Keratinocyte (primary cell): ENCODE results near the gene STRAP. TPM values are rescaled to one million over a fixed set of nuclear protein-coding genes. Genes with fewer than 3 reads are reported as not detected.

Experiments
- DNase-seq: peaks from one replicate; pipeline ENCODE4 v3.0.0-alpha.2; 2011; ENCODE audit warnings: low read depth, missing footprints, low spot score
- FAIRE-seq: peaks from 2 replicates; lab custom pipeline; 2011; peaks lifted over from hg19 to GRCh38; lab: Jason Lieb, UNC
- H2AFZ ChIP-seq: 2 replicates; pipeline ENCODE4 v1.6.0; 2012; ENCODE audit warnings: low read length, control low read depth, inconsistent platforms; ENCODE audit not compliant: control insufficient read depth
- H3K27ac ChIP-seq: 2 replicates; pipeline ENCODE4 v1.5.1; 2011; ENCODE audit warnings: low read length; ENCODE audit not compliant: control insufficient read depth, insufficient read depth
- H3K27me3 ChIP-seq: 3 replicates; pipeline ENCODE4 v1.6.0; 2011; ENCODE audit warnings: low read length; ENCODE audit not compliant: control insufficient read depth, insufficient read depth; ENCODE audit errors: extremely low read depth
- H3K36me3 ChIP-seq, 2 experiments: 2 replicates in 1 of 2; 3 replicates in 1 of 2; pipeline ENCODE4 v1.5.1; 2011; ENCODE audit warnings: low read length in 2 of 2, mild to moderate bottlenecking in 1 of 2; ENCODE audit not compliant: control insufficient read depth in 2 of 2, insufficient read depth in 2 of 2; ENCODE audit errors: extremely low read depth in 1 of 2
- H3K4me1 ChIP-seq: 3 replicates; pipeline ENCODE4 v1.5.1; 2011; ENCODE audit warnings: low read length; ENCODE audit not compliant: control insufficient read depth, insufficient read depth; ENCODE audit errors: extremely low read depth
- H3K4me2 ChIP-seq: 3 replicates; pipeline ENCODE4 v1.6.0; 2011; ENCODE audit warnings: low read depth, low read length; ENCODE audit not compliant: control insufficient read depth, insufficient read depth; ENCODE audit errors: extremely low read depth
- H3K4me3 ChIP-seq, 3 experiments: fragments of 200-600 bp in 1 of 3; sonication (generic) in 1 of 3; 2 replicates in 2 of 3; 3 replicates in 1 of 3; pipeline ENCODE4 v1.5.1; 2011 to 2016; ENCODE audit warnings: low read length in 3 of 3, mild to moderate bottlenecking in 3 of 3, control low read depth in 2 of 3, inconsistent platforms in 1 of 3, low read depth in 1 of 3, mixed read lengths in 1 of 3, mixed run types in 1 of 3, moderate library complexity in 1 of 3; ENCODE audit not compliant: control insufficient read depth in 2 of 3, insufficient read depth in 2 of 3; ENCODE audit errors: extremely low read depth in 1 of 3
- H3K79me2 ChIP-seq: 2 replicates; pipeline ENCODE4 v1.6.0; 2012; ENCODE audit warnings: low read length; ENCODE audit not compliant: control insufficient read depth, insufficient read depth
- H3K9ac ChIP-seq: 3 replicates; pipeline ENCODE4 v1.6.0; 2011; ENCODE audit warnings: low read length; ENCODE audit not compliant: control insufficient read depth, insufficient read depth; ENCODE audit errors: extremely low read depth
- H3K9me1 ChIP-seq: 3 replicates; pipeline ENCODE4 v1.6.0; 2011; ENCODE audit warnings: low read length; ENCODE audit not compliant: control insufficient read depth, insufficient read depth; ENCODE audit errors: extremely low read depth
- H3K9me3 ChIP-seq: 2 replicates; pipeline ENCODE4 v1.5.1; 2012; ENCODE audit warnings: low read depth, low read length; ENCODE audit not compliant: control insufficient read depth
- H4K20me1 ChIP-seq: 3 replicates; pipeline ENCODE4 v1.6.0; 2011; ENCODE audit warnings: low read length; ENCODE audit not compliant: control insufficient read depth, insufficient read depth; ENCODE audit errors: extremely low read depth
- EZH2 ChIP-seq: IDR thresholded peaks from one replicate; pipeline ENCODE4 v1.6.1; 2012; ENCODE audit warnings: inconsistent platforms, mild to moderate bottlenecking, low read length, moderate library complexity
- dilution Hi-C: fragments of 300-500 bp; cut with MboI; formaldehyde crosslinking; loops from one replicate; pipeline ENCODE4 v1.7.0; 2020; ENCODE audit warnings: low sequenced_read_pairs; ENCODE audit not compliant: extremely low pct_ligation_motif_present
- polyA plus RNA-seq, 5 experiments: library from polyadenylated mRNA; depleted of rRNA in 3 of 5; stranded (reverse) in 3 of 5; stranded (forward) in 1 of 5; unstranded in 1 of 5; fragments of >200 nt; gene quantifications; 1 replicate in 1 of 5; 2 replicates in 3 of 5; 3 replicates in 1 of 5; pipeline versions ENCODE4 v1.2.1 to v1.2.3, GENCODE V29; 2011 to 2012; ENCODE audit warnings: missing spikeins in 2 of 5, low read depth in 1 of 5, low replicate concordance in 1 of 5
- TF ChIP-seq, protein P1 (sequence below), 3 experiments: IDR thresholded peaks in 1 of 3; conservative IDR thresholded peaks in 1 of 3; optimal IDR thresholded peaks in 1 of 3; 2 replicates in 2 of 3; 3 replicates in 1 of 3; pipeline versions ENCODE3 to v1.5.1; 2011; ENCODE audit warnings: low read length in 3 of 3, mild to moderate bottlenecking in 3 of 3, moderate library complexity in 2 of 3, control low read depth in 1 of 3, inconsistent platforms in 1 of 3; ENCODE audit not compliant: insufficient read depth in 2 of 3; ENCODE audit errors: extremely low read depth in 1 of 3

STRAP gene
- polyA plus RNA-seq, 1 donor (not counting 4 experiments of a cell fraction or from before 2014, with no cell fraction given): 210 TPM

DNA sequence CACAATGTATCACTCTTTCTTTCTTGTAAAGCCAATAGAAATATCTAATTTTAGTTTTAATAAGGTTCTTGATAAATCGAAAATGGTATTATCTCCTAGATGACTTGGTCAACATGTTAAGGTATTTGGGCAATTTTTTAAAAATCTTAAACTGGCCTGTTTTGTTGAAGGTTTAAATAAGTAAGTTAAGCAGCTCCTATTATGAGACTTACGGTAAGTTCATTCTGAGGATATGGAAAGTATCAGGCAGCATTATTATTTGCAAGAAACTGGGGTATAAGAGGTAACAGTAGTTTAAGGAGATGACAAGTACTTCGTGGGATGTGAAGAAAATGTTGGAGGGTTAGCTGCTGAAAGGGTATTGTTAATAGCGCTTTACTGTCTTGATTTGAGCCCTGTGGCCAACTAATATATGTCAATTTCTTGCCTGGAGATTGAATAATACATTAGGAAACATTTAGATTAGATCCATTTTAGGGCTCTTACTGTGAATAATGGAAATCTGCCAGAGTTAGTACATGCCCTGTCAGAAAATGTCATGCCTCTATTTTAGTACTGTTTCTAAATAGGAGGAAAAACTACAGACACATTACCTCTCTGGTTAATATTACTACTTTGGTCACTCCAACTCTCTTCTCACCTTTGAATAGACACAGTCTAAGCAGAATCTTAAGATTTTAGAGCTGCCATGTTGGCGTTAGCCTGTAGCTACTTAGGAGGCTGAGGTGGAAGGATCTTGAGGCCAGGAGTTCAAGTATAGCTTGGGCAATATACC lies 5.0 kb downstream of the STRAP start:
- no peak for TF ChIP-seq EZH2
- TF ChIP-seq, protein P1, sequence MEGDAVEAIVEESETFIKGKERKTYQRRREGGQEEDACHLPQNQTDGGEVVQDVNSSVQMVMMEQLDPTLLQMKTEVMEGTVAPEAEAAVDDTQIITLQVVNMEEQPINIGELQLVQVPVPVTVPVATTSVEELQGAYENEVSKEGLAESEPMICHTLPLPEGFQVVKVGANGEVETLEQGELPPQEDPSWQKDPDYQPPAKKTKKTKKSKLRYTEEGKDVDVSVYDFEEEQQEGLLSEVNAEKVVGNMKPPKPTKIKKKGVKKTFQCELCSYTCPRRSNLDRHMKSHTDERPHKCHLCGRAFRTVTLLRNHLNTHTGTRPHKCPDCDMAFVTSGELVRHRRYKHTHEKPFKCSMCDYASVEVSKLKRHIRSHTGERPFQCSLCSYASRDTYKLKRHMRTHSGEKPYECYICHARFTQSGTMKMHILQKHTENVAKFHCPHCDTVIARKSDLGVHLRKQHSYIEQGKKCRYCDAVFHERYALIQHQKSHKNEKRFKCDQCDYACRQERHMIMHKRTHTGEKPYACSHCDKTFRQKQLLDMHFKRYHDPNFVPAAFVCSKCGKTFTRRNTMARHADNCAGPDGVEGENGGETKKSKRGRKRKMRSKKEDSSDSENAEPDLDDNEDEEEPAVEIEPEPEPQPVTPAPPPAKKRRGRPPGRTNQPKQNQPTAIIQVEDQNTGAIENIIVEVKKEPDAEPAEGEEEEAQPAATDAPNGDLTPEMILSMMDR (optimal IDR thresholded peaks at IDR 0.05 in 1 of 3, IDR thresholded peaks at IDR 0.05 in 1 of 3, conservative IDR thresholded peaks at IDR 0.05 in 1 of 3; ENCODE audit: extremely low read depth in 1 of 3, insufficient read depth in 2 of 3, low read length in 3 of 3): no peak
- H3K27ac ChIP-seq: no peak overlapping the region
- DNase-seq (no peak), FAIRE-seq (no peak)
- no peak overlapping the region for H3K9ac ChIP-seq
- no peak overlapping the region for H3K4me2 ChIP-seq
- peaks cover 81% of the 10 kb centered on the region for H3K79me2 ChIP-seq
- H3K36me3 ChIP-seq: peaks cover 12% of the 10 kb centered on the region in 2 experiments
- H3K4me1 ChIP-seq: peaks cover 10% of the 10 kb centered on the region
- H3K27me3 ChIP-seq: no peaks in the 10 kb centered on the region
- no peaks in the 10 kb centered on the region for H3K9me1 ChIP-seq
- H4K20me1 ChIP-seq: peaks cover 7% of the 10 kb centered on the region
- dilution Hi-C loops: no loop called here
- H3K9me3 ChIP-seq: no peaks in the 10 kb centered on the region
- H2AFZ ChIP-seq: no peak overlapping the region
- H3K4me3 ChIP-seq: no peak overlapping the region

DNA sequence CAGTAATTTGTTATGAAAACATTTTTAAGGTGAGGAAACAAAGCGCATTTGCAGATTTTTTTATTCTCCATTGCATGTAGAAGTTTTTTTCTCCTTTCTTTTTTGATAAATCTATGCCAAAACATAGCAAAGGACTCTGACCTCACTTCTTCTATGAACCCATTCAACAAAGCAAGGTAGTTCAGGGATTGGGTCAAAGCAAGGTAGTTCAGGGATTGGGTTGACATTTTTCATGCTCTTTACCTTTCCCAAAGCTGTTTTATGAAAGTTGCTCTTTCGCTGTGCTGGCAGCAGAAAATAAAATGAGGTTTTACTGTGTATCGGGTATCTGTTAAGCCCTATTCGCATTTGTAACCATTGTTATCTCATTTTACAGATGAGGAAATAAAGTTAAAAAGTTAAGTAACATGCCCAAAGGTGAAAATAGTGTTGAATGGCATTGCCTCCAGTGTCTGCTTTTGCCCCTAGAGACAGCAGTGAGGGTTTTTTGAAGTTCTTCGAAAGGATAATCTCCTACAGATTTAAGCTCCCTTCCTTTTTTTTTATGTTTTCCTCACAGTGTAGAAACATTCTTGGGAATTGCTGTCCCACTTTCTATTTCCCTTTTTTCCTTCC lies 10.6 kb downstream of the STRAP start:
- Histone ChIP-seq H3K9me3 (no peaks in the 10 kb centered on the region), H3K36me3 (peaks cover 10 to 18% of the 10 kb centered on the region in 2 experiments), H3K9ac (no peak overlapping the region), H2AFZ (no peak overlapping the region), H3K4me3 (no peak overlapping the region), H3K4me1 (no peaks in the 10 kb centered on the region), H3K79me2 (peaks cover 36% of the 10 kb centered on the region), H3K4me2 (no peak overlapping the region), H3K27ac (no peak overlapping the region), H4K20me1 (no peaks in the 10 kb centered on the region), H3K27me3 (no peaks in the 10 kb centered on the region), H3K9me1 (no peaks in the 10 kb centered on the region)
- no peak for FAIRE-seq
- dilution Hi-C loops: no loop called here
- no peak for TF ChIP-seq EZH2
- TF ChIP-seq, protein P1 (optimal IDR thresholded peaks at IDR 0.05 in 1 of 3, IDR thresholded peaks at IDR 0.05 in 1 of 3, conservative IDR thresholded peaks at IDR 0.05 in 1 of 3; ENCODE audit: extremely low read depth in 1 of 3, insufficient read depth in 2 of 3, low read length in 3 of 3): no peak
- no peak for DNase-seq
